Measurements from ENCODE around the gene ETV5. TPM values are rescaled to one million over a fixed set of nuclear protein-coding genes. Genes with fewer than 3 reads are reported as not detected.

Gene ETV5
- total RNA-seq, 1 experiment from 2014 or later, result 65.7 TPM

GRCh38 chr3:186121278-186121677 is 12.4 kb upstream of the ETV5 start:
- ChIA-PET POLR2A (ENCODE audit: unreplicated experiment) (no interaction called here), CTCF (no interaction called here)
- Histone ChIP-seq H3K27me3 (ENCODE audit: insufficient read depth, low read depth) (no peaks in the 10 kb centered on the region), H3K4me1 (replicated peaks; ENCODE audit: insufficient read depth) (0 out of 2 replicates have a peak, but pooled peaks cover 5% of the 10 kb centered on the region), H3K36me3 (ENCODE audit: low read depth) (no peaks in the 10 kb centered on the region), H4K20me1 (ENCODE audit: insufficient read depth) (no peaks in the 10 kb centered on the region), H3K9me3 (ENCODE audit: insufficient read depth, low read depth) (no peaks in the 10 kb centered on the region), H3K27ac (no peak overlapping the region), H2AFZ (no peak overlapping the region), H3K79me2 (ENCODE audit: low read depth) (no peaks in the 10 kb centered on the region), H3K4me2 (no peak overlapping the region), H3K9me2 (ENCODE audit: insufficient read depth) (no peaks in the 10 kb centered on the region), H3K4me3 (no peak overlapping the region), H3F3A (ENCODE audit: insufficient read depth, low read depth) (no peaks in the 10 kb centered on the region)
- no TSS peak for BruUV-seq (replicated peaks)
- intact Hi-C loops (cut with micrococcal nuclease; ENCODE audit: unreplicated experiment), result no loop called here
- DNase-seq, result no peak
- TF ChIP-seq CTCF (conservative IDR thresholded peaks at IDR 0.05), result no peak
- TF ChIP-seq EZH2 (IDR thresholded peaks at IDR 0.05; ENCODE audit: low read depth), result no peak

GRCh38 chr3:186119499-186119898 is 10.6 kb upstream of the ETV5 start:
- Histone ChIP-seq H3K9me2 (ENCODE audit: insufficient read depth) (no peaks in the 10 kb centered on the region), H2AFZ (no peak overlapping the region), H3K27me3 (ENCODE audit: insufficient read depth, low read depth) (no peaks in the 10 kb centered on the region), H3K4me2 (no peak overlapping the region), H3K9me3 (ENCODE audit: insufficient read depth, low read depth) (no peaks in the 10 kb centered on the region), H3K4me1 (replicated peaks; ENCODE audit: insufficient read depth) (0 out of 2 replicates have a peak, but pooled peaks cover 5% of the 10 kb centered on the region), H4K20me1 (ENCODE audit: insufficient read depth) (no peaks in the 10 kb centered on the region), H3K36me3 (ENCODE audit: low read depth) (no peaks in the 10 kb centered on the region), H3K27ac (no peak overlapping the region), H3F3A (ENCODE audit: insufficient read depth, low read depth) (no peaks in the 10 kb centered on the region), H3K79me2 (ENCODE audit: low read depth) (no peaks in the 10 kb centered on the region), H3K4me3 (no peak overlapping the region)
- ChIA-PET CTCF (no interaction called here), POLR2A (ENCODE audit: unreplicated experiment) (no interaction called here)
- TF ChIP-seq CTCF (conservative IDR thresholded peaks at IDR 0.05), result no peak
- no peak for TF ChIP-seq EZH2 (IDR thresholded peaks at IDR 0.05; ENCODE audit: low read depth)
- no peak for DNase-seq
- BruUV-seq (replicated peaks), result no TSS peak
- intact Hi-C loops (cut with micrococcal nuclease; ENCODE audit: unreplicated experiment), result no loop called here

- no peak for DNase-seq
- no TSS peak for BruUV-seq (replicated peaks)
- Histone ChIP-seq H3K79me2 (ENCODE audit: low read depth) (no peaks in the 10 kb centered on the region), H3K27me3 (ENCODE audit: insufficient read depth, low read depth) (no peaks in the 10 kb centered on the region), H3K27ac (no peak overlapping the region), H3K36me3 (ENCODE audit: low read depth) (no peaks in the 10 kb centered on the region), H3F3A (ENCODE audit: insufficient read depth, low read depth) (no peaks in the 10 kb centered on the region), H3K4me2 (no peak overlapping the region), H3K4me1 (replicated peaks; ENCODE audit: insufficient read depth) (0 out of 2 replicates have a peak, but pooled peaks cover 5% of the 10 kb centered on the region), H3K4me3 (no peak overlapping the region), H4K20me1 (ENCODE audit: insufficient read depth) (no peaks in the 10 kb centered on the region), H2AFZ (no peak overlapping the region), H3K9me3 (ENCODE audit: insufficient read depth, low read depth) (no peaks in the 10 kb centered on the region), H3K9me2 (ENCODE audit: insufficient read depth) (no peaks in the 10 kb centered on the region)
- intact Hi-C loops (cut with micrococcal nuclease; ENCODE audit: unreplicated experiment), result no loop called here
- POLR2A ChIA-PET (ENCODE audit: unreplicated experiment), result interaction anchor here (0.7 kb wide), 1 partner anchor 10 kb away, joined by 8 read pairs; no protein-coding TSS in a partner anchor
- TF ChIP-seq EZH2 (IDR thresholded peaks at IDR 0.05; ENCODE audit: low read depth), result no peak
- TF ChIP-seq CTCF (conservative IDR thresholded peaks at IDR 0.05), result no peak
- CTCF ChIA-PET, result no interaction called here
Measured at GRCh38 chr3:186118692-186119091, 9.8 kb upstream of the ETV5 start.
